GM19193 (cell line): ENCODE results near the gene ASCC2.

Experiments
- POLR2A ChIP-seq: IDR thresholded peaks from 4 replicates; pipeline ENCODE4 v1.6.1; 2011; ENCODE audit not compliant: insufficient read depth, insufficient read length; ENCODE audit errors: extremely low read depth

Gene ASCC2

DNA sequence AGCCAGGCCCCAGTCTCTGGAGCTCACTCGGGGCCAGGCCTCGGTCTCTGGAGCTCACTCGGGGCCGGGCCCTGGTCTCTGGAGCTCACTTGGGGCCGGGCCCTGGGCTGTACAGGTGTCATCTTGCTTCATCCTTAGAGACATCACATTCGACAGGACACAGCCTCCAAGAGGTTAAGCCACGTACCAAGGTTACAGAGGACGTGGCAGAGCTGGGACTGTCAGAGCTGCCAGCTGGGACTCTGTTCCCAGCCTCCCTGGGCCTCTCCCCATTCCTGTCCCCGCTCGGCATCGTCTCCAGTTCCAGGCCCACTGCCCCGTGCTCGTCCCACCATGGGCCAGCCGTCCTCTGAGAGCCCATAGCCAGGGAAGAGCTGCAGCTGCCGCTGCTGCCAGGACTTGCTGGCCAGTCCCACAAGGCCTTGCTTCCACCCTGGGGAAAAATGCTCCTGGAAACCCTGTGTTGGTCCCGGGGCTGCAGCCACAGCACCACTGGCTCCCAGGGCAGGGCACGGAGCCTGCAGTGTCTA lies 98.7 kb downstream of the ASCC2 start:
- no peak for TF ChIP-seq POLR2A
